Large intestine (tissue), 3 donors: Measurements from ENCODE around the gene CRYGS. TPM values are rescaled to one million over a fixed set of nuclear protein-coding genes. Genes with fewer than 3 reads are reported as not detected.
"Not testable (repeated sequence)": the region's sequence is repeated elsewhere in the genome, so short reads cannot be mapped to it uniquely, and the experiment has no call there.

Source experiments
- DNase-seq, 2 donors: peaks; one replicate each; pipeline versions ENCODE4 v3.0.0 to v3.0.0-alpha.2; 2013
- H3K27ac ChIP-seq: one replicate; pipeline ENCODE4 v1.5.1; 2013; ENCODE audit warnings: low read length
- H3K27me3 ChIP-seq: 2 replicates; pipeline ENCODE4 v1.6.1; 2013; ENCODE audit warnings: low read length; ENCODE audit not compliant: control insufficient read depth, insufficient read depth
- H3K36me3 ChIP-seq: 2 replicates; pipeline ENCODE4 v1.6.1; 2013; ENCODE audit warnings: low read length; ENCODE audit not compliant: control insufficient read depth, insufficient read depth
- H3K4me1 ChIP-seq: one replicate; pipeline ENCODE4 v1.6.1; 2013; ENCODE audit warnings: low read length; ENCODE audit not compliant: control insufficient read depth, insufficient read depth
- H3K4me3 ChIP-seq: one replicate; pipeline ENCODE4 v1.5.1; 2013; ENCODE audit warnings: low read length
- H3K9me3 ChIP-seq: one replicate; pipeline ENCODE4 v1.6.1; 2013; ENCODE audit warnings: mild to moderate bottlenecking, low read depth, low read length, moderate library complexity; ENCODE audit not compliant: control insufficient read depth
- WGBS: methylation state at CpG from one replicate; pipeline ENCODE4 v1.1.5; 2013; ENCODE audit warnings: low lambda C conversion rate; ENCODE audit not compliant: insufficient coverage; 5-methylcytosine and 5-hydroxymethylcytosine counted together
- polyA plus RNA-seq: library from polyadenylated mRNA; unstranded; fragments of 120-200 nt; gene quantifications from one replicate; pipeline ENCODE4 v1.2.1, GENCODE V29; 2013

The CRYGS gene
- polyA plus RNA-seq, 1 donor: 4.9 TPM

GRCh38 chr3:186582541-186582940 lies 38.4 kb upstream of the CRYGS start:
- 100% methylated on average over 1 of the region's 6 CpGs for WGBS
- Histone ChIP-seq H3K36me3 (peaks cover 62% of the 10 kb centered on the region), H3K27ac (no peak overlapping the region), H3K4me1 (no peaks in the 10 kb centered on the region), H3K4me3 (no peak overlapping the region), H3K9me3 (no peaks in the 10 kb centered on the region), H3K27me3 (no peaks in the 10 kb centered on the region)
- DNase-seq: no peak

- Histone ChIP-seq H3K4me1 (no peaks in the 10 kb centered on the region), H3K36me3 (peaks cover 71% of the 10 kb centered on the region), H3K27me3 (no peaks in the 10 kb centered on the region), H3K27ac (no peak overlapping the region), H3K4me3 (no peak overlapping the region), H3K9me3 (no peaks in the 10 kb centered on the region)
- whole genome bisulfite sequencing: 100% methylated on average over 1 of the region's 3 CpGs
- DNase-seq: no peak
Measured at GRCh38 chr3:186580785-186581184, 36.6 kb upstream of the CRYGS start.

- no peak overlapping the region for H3K27ac ChIP-seq
Measured at GRCh38 chr3:186577521-186577920, 33.3 kb upstream of the CRYGS start.

GRCh38 chr3:186571644-186572013 lies 27.4 kb upstream of the CRYGS start:
- Histone ChIP-seq H3K36me3 (peaks cover 25% of the 10 kb centered on the region), H3K27me3 (no peaks in the 10 kb centered on the region), H3K27ac (no peak overlapping the region), H3K9me3 (no peaks in the 10 kb centered on the region), H3K4me3 (peak overlapping the region; percentile 80), H3K4me1 (peaks cover 8% of the 10 kb centered on the region)
- DNase-seq: no peak
- WGBS: 37% methylated on average over 2 of the region's 2 CpGs

More at GRCh38 chr3:186577521-186577920, 33.3 kb upstream of the CRYGS start:
- Histone ChIP-seq H3K9me3 (no peaks in the 10 kb centered on the region), H3K4me3 (no peak overlapping the region), H3K36me3 (peaks cover 58% of the 10 kb centered on the region), H3K4me1 (no peaks in the 10 kb centered on the region), H3K27me3 (no peaks in the 10 kb centered on the region)
- 100% methylated on average over 1 of the region's 2 CpGs for WGBS
- DNase-seq: no peak

GRCh38 chr3:186570941-186571643 lies 26.9 kb upstream of the CRYGS start:
- no peaks in the 10 kb centered on the region for H3K27me3 ChIP-seq
- H3K27ac ChIP-seq: peak overlapping the region; percentile 81
- DNase-seq: peak in 1 of 2 donors; percentile 20
- peak overlapping the region; percentile 80 for H3K4me3 ChIP-seq
- H3K9me3 ChIP-seq: no peaks in the 10 kb centered on the region
- WGBS: 0% methylated on average over 3 of the region's 21 CpGs
- peaks cover 19% of the 10 kb centered on the region for H3K36me3 ChIP-seq
- H3K4me1 ChIP-seq: peaks cover 8% of the 10 kb centered on the region

GRCh38 chr3:186570096-186570940 lies 26.1 kb upstream of the CRYGS start, which contains the start of gene DNAJB11:
DNAJB11 (plus strand) TSS chr3:186570720; CDS start chr3:186570898, 178 bp downstream.
- no peaks in the 10 kb centered on the region for H3K27me3 ChIP-seq
- H3K9me3 ChIP-seq: no peaks in the 10 kb centered on the region
- peak within 1 kb of the TSS; percentile 80 for H3K4me3 ChIP-seq
- peak within 1 kb of the TSS; percentile 81 for H3K27ac ChIP-seq
- H3K36me3 ChIP-seq: peaks cover 12% of the 10 kb centered on the region
- peak; percentile 100 for DNase-seq
- WGBS: no CpG with 5 or more reads among the region's 59 CpGs
- peaks cover 8% of the 10 kb centered on the region for H3K4me1 ChIP-seq

- no peak for DNase-seq
- WGBS: 7% methylated on average over 3 of the region's 7 CpGs
- H3K27ac ChIP-seq: peak overlapping the region; percentile 55
- peaks cover 8% of the 10 kb centered on the region for H3K4me1 ChIP-seq
- H3K9me3 ChIP-seq: no peaks in the 10 kb centered on the region
- peak overlapping the region; percentile 56 for H3K4me3 ChIP-seq
- H3K27me3 ChIP-seq: no peaks in the 10 kb centered on the region
- H3K36me3 ChIP-seq: peaks cover 9% of the 10 kb centered on the region
Measured at GRCh38 chr3:186569779-186570095, 25.6 kb upstream of the CRYGS start.

GRCh38 chr3:186569361-186569760 lies 25.2 kb upstream of the CRYGS start:
- not testable (repeated sequence) for H3K9me3 ChIP-seq, H3K4me1 ChIP-seq, H3K36me3 ChIP-seq, DNase-seq, H3K27ac ChIP-seq, H3K27me3 ChIP-seq
- WGBS: 100% methylated on average over 1 of the region's 11 CpGs
- peak overlapping the region; percentile 56 for H3K4me3 ChIP-seq

GRCh38 chr3:186567072-186567921 lies 23.1 kb upstream of the CRYGS start, which contains the start of gene TBCCD1:
TBCCD1 (minus strand) TSS chr3:186567339; CDS start chr3:186564329, 3,010 bp downstream.
- H3K36me3 ChIP-seq: no peaks in the 10 kb centered on the region
- peak within 1 kb of the TSS; percentile 97 for H3K4me3 ChIP-seq
- peaks cover 8% of the 10 kb centered on the region for H3K4me1 ChIP-seq
- DNase-seq: peak; percentile 94 to 98
- no peaks in the 10 kb centered on the region for H3K9me3 ChIP-seq
- no peaks in the 10 kb centered on the region for H3K27me3 ChIP-seq
- H3K27ac ChIP-seq: peak within 1 kb of the TSS; percentile 96
- WGBS: no CpG with 5 or more reads among the region's 66 CpGs

GRCh38 chr3:186566772-186567071 lies 22.5 kb upstream of the CRYGS start:
- WGBS: 0% methylated on average over 3 of the region's 14 CpGs
- H3K4me3 ChIP-seq: peak overlapping the region; percentile 97
- H3K4me1 ChIP-seq: peaks cover 8% of the 10 kb centered on the region

More at GRCh38 chr3:186566772-186567071, 22.5 kb upstream of the CRYGS start:
- H3K27ac ChIP-seq: peak overlapping the region; percentile 96
- H3K9me3 ChIP-seq: no peaks in the 10 kb centered on the region
- H3K27me3 ChIP-seq: no peaks in the 10 kb centered on the region
- H3K36me3 ChIP-seq: no peaks in the 10 kb centered on the region
- no peak for DNase-seq
